ENCODE data around the gene CGB5. TPM values are rescaled to one million over a fixed set of nuclear protein-coding genes. Genes with fewer than 3 reads are reported as not detected.
A peak's percentile ranks its signal among the peaks of the same experiment; 100 is the strongest.
"Not testable (repeated sequence)": the region's sequence is repeated elsewhere in the genome, so short reads cannot be mapped to it uniquely, and the experiment has no call there.

CGB5 gene
- total RNA-seq, 2 experiments from 2014 or later: not detected

- ChIA-PET CTCF (interaction anchor here (0.5 to 2.3 kb wide), 5 partner anchors 37 to 574 kb away, joined by 3 to 8 read pairs (median 3); partner anchors contain the start of gene LIN7B), POLR2A (interaction anchor here (0.8 to 2.1 kb wide), 3 partner anchors 15 to 63 kb away, joined by 3 to 4 read pairs (median 3); partner anchors contain the start of genes LIN7B and RUVBL2)
- Mint-ChIP-seq H3K36me3 (ENCODE audit: low read depth) (no peaks in the 10 kb centered on the region), H3K4me1 (ENCODE audit: low read depth) (peaks cover 21% of the 10 kb centered on the region), H3K27me3 (peaks cover 48% of the 10 kb centered on the region), H3K9me3 (no peaks in the 10 kb centered on the region), H3K4me3 (peak overlapping the region; percentile 89), H3K27ac (no peak overlapping the region)
- peaks cover 0 to 16% of the 10 kb centered on the region in 2 experiments for H3K9me3 ChIP-seq (ENCODE audit: control insufficient read depth in 1 of 2, insufficient read depth in 1 of 2, low read length in 2 of 2)
- peak overlapping the region; percentile 59 for H3K4me3 ChIP-seq (ENCODE audit: low read length)
- no peaks in the 10 kb centered on the region for H3K36me3 ChIP-seq (ENCODE audit: insufficient read depth, low read length)
- ATAC-seq (ENCODE audit: poor library complexity): peak; percentile 71
- H3K4me1 ChIP-seq (ENCODE audit: insufficient read depth, low read length): peaks cover 26% of the 10 kb centered on the region
- intact Hi-C loops (cut with DNase I, micrococcal nuclease): loop anchor here in 1 of 2 experiments (5.0 kb wide), 1 partner anchor 39 kb away; the partner anchor contains the start of gene LHB
- H3K27ac ChIP-seq (ENCODE audit: low read depth in 1 of 2, low read length in 2 of 2): no peak overlapping the region
- TF ChIP-seq, protein P1, sequence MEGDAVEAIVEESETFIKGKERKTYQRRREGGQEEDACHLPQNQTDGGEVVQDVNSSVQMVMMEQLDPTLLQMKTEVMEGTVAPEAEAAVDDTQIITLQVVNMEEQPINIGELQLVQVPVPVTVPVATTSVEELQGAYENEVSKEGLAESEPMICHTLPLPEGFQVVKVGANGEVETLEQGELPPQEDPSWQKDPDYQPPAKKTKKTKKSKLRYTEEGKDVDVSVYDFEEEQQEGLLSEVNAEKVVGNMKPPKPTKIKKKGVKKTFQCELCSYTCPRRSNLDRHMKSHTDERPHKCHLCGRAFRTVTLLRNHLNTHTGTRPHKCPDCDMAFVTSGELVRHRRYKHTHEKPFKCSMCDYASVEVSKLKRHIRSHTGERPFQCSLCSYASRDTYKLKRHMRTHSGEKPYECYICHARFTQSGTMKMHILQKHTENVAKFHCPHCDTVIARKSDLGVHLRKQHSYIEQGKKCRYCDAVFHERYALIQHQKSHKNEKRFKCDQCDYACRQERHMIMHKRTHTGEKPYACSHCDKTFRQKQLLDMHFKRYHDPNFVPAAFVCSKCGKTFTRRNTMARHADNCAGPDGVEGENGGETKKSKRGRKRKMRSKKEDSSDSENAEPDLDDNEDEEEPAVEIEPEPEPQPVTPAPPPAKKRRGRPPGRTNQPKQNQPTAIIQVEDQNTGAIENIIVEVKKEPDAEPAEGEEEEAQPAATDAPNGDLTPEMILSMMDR (IDR thresholded peaks at IDR 0.05): peak; percentile 39
- H3K27me3 ChIP-seq (ENCODE audit: control insufficient read depth in 1 of 2, insufficient read depth in 2 of 2, low read length in 2 of 2): peaks cover 25 to 32% of the 10 kb centered on the region in 2 experiments
- DNase-seq: peak in 11 of 14 experiments; percentile 19 to 71 (median 50)
Observed at GRCh38 chr19:49056101-49056901, 12.7 kb downstream of the CGB5 start.

- Histone ChIP-seq H3K4me1 (ENCODE audit: insufficient read depth, low read length) (peaks cover 26% of the 10 kb centered on the region), H3K27me3 (ENCODE audit: control insufficient read depth in 1 of 2, insufficient read depth in 2 of 2, low read length in 2 of 2) (peaks cover 26 to 36% of the 10 kb centered on the region in 2 experiments), H3K9me3 (ENCODE audit: control insufficient read depth in 1 of 2, insufficient read depth in 1 of 2, low read length in 2 of 2) (peaks cover 0 to 20% of the 10 kb centered on the region in 2 experiments), H3K4me3 (ENCODE audit: low read length) (peak overlapping the region; percentile 59)
- H3K36me3 Mint-ChIP-seq (ENCODE audit: low read depth); H3K36me3 ChIP-seq (ENCODE audit: insufficient read depth, low read length); H3K27ac ChIP-seq (ENCODE audit: low read depth in 1 of 2, low read length in 2 of 2); H3K9me3 Mint-ChIP-seq; H3K27ac Mint-ChIP-seq: not testable (repeated sequence)
- CTCF ChIA-PET: interaction anchor here (0.5 to 2.3 kb wide), 5 partner anchors 38 to 574 kb away, joined by 3 to 8 read pairs (median 3); partner anchors contain the start of gene LIN7B
- peak in 1 of 14 experiments; percentile 8 for DNase-seq
- peak; percentile 12 for ATAC-seq (ENCODE audit: poor library complexity)
- peak overlapping the region; percentile 89 for H3K4me3 Mint-ChIP-seq
- peaks cover 51% of the 10 kb centered on the region for H3K27me3 Mint-ChIP-seq
- POLR2A ChIA-PET: interaction anchor here (1.1 to 2.1 kb wide), 3 partner anchors 15 to 64 kb away, joined by 3 to 4 read pairs (median 4); partner anchors contain the start of genes GYS1 and RUVBL2
- intact Hi-C loops (cut with DNase I, micrococcal nuclease): loop anchor here in 1 of 2 experiments (5.0 kb wide), 1 partner anchor 40 kb away; the partner anchor contains the start of gene LHB
- H3K4me1 Mint-ChIP-seq (ENCODE audit: low read depth): peaks cover 21% of the 10 kb centered on the region
Observed at GRCh38 chr19:49056902-49057596, 13.4 kb downstream of the CGB5 start.

DNA sequence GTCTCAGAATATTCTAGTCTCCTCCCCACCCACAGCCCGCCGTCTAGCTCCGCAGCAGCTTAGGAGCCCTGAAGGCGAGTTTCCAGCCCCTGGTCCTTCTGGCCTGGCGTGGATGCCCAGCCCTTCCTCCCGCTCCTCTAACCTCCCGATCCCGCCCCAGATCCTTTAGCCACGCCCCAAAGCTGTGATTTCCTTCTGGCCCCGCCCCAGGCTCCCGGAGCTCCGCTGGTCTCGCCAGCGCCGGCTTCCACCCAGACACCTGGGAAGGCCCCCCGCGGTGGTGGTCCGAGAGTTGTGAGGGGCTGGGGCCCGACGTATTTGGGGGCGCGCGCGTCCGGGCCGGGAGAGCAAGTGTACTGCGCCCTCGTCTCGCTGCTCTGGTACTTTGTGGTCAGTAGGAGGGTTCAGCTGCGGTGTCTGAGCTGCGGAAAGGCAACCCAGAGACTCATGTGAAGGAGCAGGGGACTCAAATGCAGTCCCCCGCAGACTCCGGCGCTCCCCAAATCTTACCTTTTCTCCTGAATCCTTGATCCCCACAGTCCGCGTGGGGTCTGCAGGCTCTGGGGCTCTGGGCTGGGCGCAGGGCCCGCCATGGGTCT, 14.1 kb downstream of the CGB5 start, which contains the start of gene CGB7:
CGB7 (minus strand) TSS at position 114 of the 599 bp plus-strand sequence. CDS start 2,374 bp downstream, outside the sequence.
- H3K36me3 Mint-ChIP-seq (ENCODE audit: low read depth): no peaks in the 10 kb centered on the region
- peaks cover 21% of the 10 kb centered on the region for H3K4me1 Mint-ChIP-seq (ENCODE audit: low read depth)
- Histone ChIP-seq H3K4me3 (ENCODE audit: low read length) (peak within 1 kb of the TSS; percentile 59), H3K36me3 (ENCODE audit: insufficient read depth, low read length) (no peaks in the 10 kb centered on the region), H3K4me1 (ENCODE audit: insufficient read depth, low read length) (peaks cover 26% of the 10 kb centered on the region), H3K27ac (ENCODE audit: low read depth in 1 of 2, low read length in 2 of 2) (no peak within 1 kb of the TSS), H3K9me3 (ENCODE audit: control insufficient read depth in 1 of 2, insufficient read depth in 1 of 2, low read length in 2 of 2) (peaks cover 0 to 20% of the 10 kb centered on the region in 2 experiments), H3K27me3 (ENCODE audit: control insufficient read depth in 1 of 2, insufficient read depth in 2 of 2, low read length in 2 of 2) (peaks cover 26 to 36% of the 10 kb centered on the region in 2 experiments)
- peak within 1 kb of the TSS; percentile 89 for H3K4me3 Mint-ChIP-seq
- no peaks in the 10 kb centered on the region for H3K9me3 Mint-ChIP-seq
- ChIA-PET CTCF (interaction anchor here (0.9 to 2.3 kb wide), 2 partner anchors 56 to 64 kb away, joined by 3 to 8 read pairs; partner anchors contain the start of genes GYS1, LIN7B and RUVBL2), POLR2A (interaction anchor here (0.6 to 2.1 kb wide), 3 partner anchors 14 to 64 kb away, joined by 3 to 4 read pairs (median 4); partner anchors contain the start of genes GYS1 and RUVBL2)
- peak; percentile 28 for ATAC-seq (ENCODE audit: poor library complexity)
- intact Hi-C loops (cut with DNase I, micrococcal nuclease): loop anchor here in 1 of 2 experiments (5.0 kb wide), 1 partner anchor 40 kb away; the partner anchor contains the start of gene LHB
- H3K27me3 Mint-ChIP-seq: peaks cover 51% of the 10 kb centered on the region
- no peak within 1 kb of the TSS for H3K27ac Mint-ChIP-seq
- peak in 11 of 14 experiments; percentile 15 to 68 (median 42) for DNase-seq
- TF ChIP-seq, protein P1 (IDR thresholded peaks at IDR 0.05): no peak

Measured in CD4-positive, alpha-beta T cell (primary cell).